Posterior vena cava (tissue), 2 donors: Measurements from ENCODE around the gene DRD2. TPM values are rescaled to one million over a fixed set of nuclear protein-coding genes. Genes with fewer than 3 reads are reported as not detected.

Experiments
- DNase-seq: peaks from one replicate; pipeline ENCODE4 v3.0.0-alpha.2; 2020; ENCODE audit warnings: low spot score
- intact Hi-C, 2 donors: fragments of 100-400 bp; cut with DNase I; formaldehyde crosslinking; loops; one replicate each; pipeline versions ENCODE4 v1.14.1 to v1.14.2; 2022 to 2023
- total RNA-seq, 2 donors: library from RNA; stranded (reverse); fragmentation: NEBNext Ultra II Directional; extraction: Animal tissue kit (Norgen Biotek cat#: 25700); gene quantifications; one replicate each; pipeline ENCODE4 v1.2.1, GENCODE V29; 2021
- donor health status: DM: yes; HTN: yes; CAD: no.
- donor health status: DM: yes; HTN: yes; CAD: no.

DRD2 gene
- total RNA-seq, 2 donors from 2014 or later: 0.29 to 0.51 TPM

DNA sequence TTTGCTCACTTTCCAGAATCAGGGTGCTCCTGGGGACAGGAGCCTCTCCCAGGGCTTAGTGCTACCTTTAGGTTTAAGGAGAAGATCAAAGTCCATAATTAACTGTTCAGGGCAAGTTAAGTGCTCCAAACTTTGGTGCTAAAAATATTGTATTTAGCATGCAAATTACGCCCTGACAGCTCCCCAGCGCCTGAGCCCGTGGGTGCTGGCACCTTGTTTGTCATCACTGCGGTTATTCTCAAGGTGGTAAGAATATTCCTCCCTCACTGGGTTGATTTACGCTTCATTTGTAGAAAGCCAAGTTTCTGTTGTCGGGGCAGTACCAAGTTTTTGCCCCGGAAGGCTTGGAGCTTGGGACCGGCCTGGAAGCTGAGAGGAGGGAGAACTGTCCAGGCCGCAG is 66.3 kb downstream of the DRD2 start:
- no peak for DNase-seq
- intact Hi-C loops: no loop called here

DNA sequence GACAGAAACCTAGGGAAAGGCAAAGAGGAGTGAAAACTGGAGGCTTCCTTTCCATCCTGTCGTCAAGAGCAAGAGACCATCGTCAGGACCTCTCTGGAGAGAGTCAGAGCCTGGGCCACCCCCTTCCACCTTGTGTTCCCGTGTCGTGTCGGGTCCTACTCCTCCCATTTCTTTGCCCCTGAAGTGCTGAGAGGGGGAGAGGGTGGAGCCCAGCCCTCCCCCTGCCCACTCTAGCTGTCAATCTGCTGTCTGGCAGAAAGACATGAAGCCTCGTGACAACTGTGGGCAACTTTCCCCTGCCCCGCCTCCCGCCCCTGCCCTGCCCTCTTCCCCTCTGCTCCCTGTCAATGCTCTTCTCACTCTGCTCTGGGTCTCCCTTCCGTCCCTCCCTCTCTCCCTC is 67.0 kb downstream of the DRD2 start:
- DNase-seq: no peak
- intact Hi-C loops: no loop called here

- no peak for DNase-seq
- intact Hi-C loops: no loop called here
Measured at GRCh38 chr11:113407163-113407562, 68.0 kb downstream of the DRD2 start.

DNA sequence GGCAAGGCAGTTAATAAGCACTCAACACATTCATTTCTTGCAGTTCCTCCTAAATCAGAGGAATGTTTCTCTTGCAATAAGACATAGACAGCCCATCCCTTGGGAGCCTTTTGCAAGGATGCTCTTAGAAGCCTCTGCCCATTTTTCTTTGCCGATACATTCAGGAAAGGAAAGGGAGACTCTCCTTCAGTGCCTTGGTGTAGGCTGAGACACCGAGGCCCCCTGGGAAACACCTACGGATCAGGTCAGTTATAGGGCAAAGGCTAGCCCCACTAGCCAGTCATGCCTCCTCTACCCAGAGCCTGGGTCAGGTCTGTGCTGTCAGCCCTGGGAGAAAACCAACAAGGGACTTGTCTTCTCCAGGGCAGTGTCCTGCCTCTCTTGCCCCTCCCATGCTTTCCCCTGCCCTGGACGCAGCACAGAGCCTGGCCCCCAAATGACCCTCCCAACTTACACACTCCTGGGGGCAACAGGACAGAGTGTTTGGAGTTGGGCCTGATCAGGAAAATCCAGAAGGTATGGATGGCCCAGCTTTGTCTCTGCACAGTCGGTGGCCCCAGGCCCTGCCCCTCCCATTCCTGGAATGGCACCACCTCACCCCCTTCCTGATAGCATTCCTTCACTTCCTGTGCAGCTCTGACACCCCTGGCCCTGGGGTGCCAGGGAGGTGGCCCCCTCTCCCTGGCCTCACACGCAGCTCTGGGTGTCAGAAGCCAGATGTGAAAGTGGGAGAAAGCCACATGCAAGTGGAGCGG is 69.3 kb downstream of the DRD2 start:
- no peak for DNase-seq
- intact Hi-C loops: no loop called here

GRCh38 chr11:113404859-113405430 is 70.3 kb downstream of the DRD2 start:
- DNase-seq: no peak
- intact Hi-C loops: loop anchor here in 1 of 2 donors (5.0 kb wide), 1 partner anchor 523 kb away; no protein-coding TSS in a partner anchor

DNA sequence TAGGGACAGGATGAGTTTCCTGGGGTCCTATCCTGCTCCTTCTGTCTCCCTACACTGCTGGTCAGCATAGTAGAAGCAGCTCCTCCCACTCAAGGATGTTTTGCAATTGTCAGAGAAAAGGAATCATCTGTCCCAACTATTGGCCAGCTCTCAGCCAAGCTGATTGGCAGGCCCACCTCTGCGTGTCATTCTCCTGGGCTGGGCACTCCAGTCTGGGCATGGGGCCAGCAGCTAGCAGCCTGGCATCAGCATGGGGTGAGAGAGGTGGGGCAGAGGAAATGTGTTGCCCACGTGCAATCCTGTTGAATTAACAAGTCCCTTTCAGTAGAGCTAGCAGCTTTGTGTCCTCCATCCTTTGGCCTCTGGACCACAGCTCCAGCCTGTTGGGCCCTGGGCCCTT is 73.5 kb downstream of the DRD2 start:
- intact Hi-C loops: loop anchor here in 1 of 2 donors (5.0 kb wide), 1 partner anchor 519 kb away; no protein-coding TSS in a partner anchor
- no peak for DNase-seq

GRCh38 chr11:113400631-113401230 is 74.5 kb downstream of the DRD2 start:
- DNase-seq: no peak
- intact Hi-C loops: loop anchor here in 1 of 2 donors (5.0 kb wide), 1 partner anchor 518 kb away; no protein-coding TSS in a partner anchor

DNA sequence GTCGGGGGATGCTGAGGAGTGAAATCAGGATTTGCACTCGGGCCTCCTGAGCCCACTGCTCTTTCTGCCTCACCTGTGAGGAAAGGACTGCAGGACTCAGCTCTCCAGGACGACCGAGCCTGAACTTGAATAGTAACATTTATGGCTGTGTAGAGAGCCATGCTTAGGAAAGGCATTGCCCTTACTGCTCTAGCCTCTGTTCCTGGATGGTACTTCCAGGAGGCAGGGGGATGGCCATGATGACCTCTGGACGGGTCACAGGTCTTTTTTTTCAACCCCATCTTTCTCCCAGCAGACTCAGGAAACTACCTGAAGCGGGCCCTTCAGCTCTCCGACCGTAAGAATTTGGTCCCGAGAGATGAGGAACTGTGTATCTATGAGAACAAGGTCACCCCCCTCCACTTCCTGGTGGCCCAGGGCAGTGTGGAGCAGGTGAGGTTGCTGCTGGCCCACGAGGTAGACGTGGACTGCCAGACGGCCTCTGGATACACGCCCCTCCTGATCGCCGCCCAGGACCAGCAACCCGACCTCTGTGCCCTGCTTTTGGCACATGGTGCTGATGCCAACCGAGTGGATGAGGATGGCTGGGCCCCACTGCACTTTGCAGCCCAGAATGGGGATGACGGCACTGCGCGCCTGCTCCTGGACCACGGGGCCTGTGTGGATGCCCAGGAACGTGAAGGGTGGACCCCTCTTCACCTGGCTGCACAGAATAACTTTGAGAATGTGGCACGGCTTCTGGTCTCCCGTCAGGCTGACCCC is 76.3 kb downstream of the DRD2 start:
- intact Hi-C loops: no loop called here
- no peak for DNase-seq

GRCh38 chr11:113397821-113398220 is 77.4 kb downstream of the DRD2 start:
- DNase-seq: no peak
- intact Hi-C loops: no loop called here

DNA sequence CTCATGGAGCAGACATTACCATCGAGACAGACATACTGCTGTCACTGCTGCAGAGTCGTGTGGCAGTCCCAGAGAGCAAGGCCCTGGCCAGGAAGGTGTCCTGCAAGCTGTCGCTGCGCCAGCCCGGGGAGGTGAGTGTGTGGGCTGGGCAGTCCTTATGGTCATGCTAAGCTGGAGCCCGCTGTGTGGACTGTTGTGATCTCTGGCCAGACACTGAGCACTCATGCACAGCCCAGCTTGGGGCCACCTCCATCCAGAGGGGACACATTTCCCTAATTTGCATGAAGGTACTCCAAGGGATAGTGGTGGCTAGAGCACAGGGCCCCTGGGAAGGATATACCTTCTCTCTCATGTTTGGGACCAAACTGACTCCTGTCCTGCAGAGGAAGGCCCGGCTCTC is 78.0 kb downstream of the DRD2 start:
- no peak for DNase-seq

DNA sequence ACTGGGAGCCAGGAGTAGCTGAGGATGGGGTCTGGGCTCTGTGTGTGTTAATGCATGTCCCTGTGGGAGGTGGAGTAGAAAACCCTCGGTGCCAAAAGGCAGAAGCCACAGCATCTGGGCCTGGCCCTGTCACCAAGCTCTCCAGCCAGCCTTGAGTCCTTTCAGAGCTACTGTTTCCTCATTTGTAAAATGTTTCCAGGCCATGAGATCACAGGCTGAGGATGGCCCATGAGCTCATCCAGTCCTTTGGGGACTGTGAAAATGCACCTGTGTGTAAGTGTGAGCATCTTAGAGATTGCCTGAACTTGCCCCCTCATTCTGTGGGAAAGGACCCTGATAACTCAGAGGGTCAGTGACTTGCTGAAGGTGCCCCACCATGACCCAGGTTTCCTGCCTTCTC is 78.5 kb downstream of the DRD2 start:
- intact Hi-C loops: no loop called here
- no peak for DNase-seq

More for the DNA sequence above, 78.0 kb downstream of the DRD2 start:
- intact Hi-C loops: no loop called here

DNA sequence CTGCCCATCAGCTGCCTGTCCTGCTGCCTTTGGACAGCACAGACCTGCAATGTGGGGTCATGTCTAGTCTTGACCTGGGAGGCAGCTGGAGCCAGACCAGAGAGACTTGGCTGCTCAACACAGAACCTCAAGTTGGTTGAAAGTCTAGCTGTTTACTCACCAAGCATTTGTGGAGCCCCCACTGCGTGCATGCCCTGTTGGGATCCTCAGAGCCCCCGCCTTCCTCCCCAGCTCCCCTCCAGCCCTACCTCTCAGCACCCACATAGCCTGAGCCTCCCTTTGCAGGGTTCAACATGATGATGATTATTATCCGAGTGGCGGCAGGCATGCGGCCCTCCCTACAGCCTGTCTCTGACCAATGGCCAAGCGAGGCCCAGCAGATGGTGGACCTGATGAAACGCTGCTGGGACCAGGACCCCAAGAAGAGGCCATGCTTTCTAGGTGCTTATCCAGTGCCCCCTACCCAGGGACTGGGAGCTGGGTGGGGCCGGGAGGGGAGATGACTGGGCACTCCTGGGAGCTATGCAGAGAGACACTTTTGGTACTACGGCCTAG is 79.3 kb downstream of the DRD2 start:
- DNase-seq: no peak
- intact Hi-C loops: no loop called here

DNA sequence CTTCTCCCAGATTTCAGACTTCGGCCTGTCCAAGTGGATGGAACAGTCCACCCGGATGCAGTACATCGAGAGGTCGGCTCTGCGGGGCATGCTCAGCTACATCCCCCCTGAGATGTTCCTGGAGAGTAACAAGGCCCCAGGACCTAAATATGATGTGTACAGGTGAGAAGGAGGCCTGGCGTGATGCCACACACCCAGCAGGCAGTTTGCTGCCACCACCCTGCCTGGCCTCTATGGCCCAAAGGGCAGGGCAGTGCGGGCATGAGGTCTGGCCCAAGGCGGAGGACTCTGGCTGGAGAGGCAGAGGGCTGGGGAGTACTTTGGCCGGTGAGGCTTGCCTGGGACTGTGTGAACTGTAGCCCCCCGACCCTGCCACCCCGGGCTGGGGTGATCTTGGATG is 80.3 kb downstream of the DRD2 start:
- DNase-seq: no peak
- intact Hi-C loops: no loop called here

DNA sequence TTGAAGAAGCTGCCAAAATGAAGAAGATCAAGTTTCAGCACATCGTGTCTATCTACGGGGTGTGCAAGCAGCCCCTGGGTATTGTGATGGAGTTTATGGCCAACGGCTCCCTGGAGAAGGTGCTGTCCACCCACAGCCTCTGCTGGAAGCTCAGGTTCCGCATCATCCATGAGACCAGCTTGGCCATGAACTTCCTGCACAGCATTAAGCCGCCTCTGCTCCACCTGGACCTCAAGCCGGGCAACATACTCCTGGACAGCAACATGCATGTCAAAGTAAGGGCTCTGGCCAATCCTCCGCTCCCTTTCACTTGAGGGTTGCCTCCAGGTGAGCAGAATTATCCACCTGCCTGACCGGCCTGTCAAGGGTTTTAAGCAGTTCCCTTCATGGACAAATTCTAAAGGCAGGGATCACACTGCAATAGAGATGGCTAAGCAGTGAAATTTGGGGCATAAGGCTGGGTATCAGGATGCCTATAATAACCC is 81.7 kb downstream of the DRD2 start:
- DNase-seq: no peak
- intact Hi-C loops: no loop called here

GRCh38 chr11:113392236-113392921 is 82.8 kb downstream of the DRD2 start:
- intact Hi-C loops: no loop called here
- no peak for DNase-seq

- no peak for DNase-seq
- intact Hi-C loops: no loop called here
Measured at GRCh38 chr11:113389272-113389671, 85.9 kb downstream of the DRD2 start.

- intact Hi-C loops: no loop called here
- DNase-seq: no peak
Measured at GRCh38 chr11:113387605-113388211, 87.5 kb downstream of the DRD2 start, which contains the start of gene ANKK1. TSS of gene ANKK1 (plus strand) at chr11:113387779. CDS start at chr11:113387885, 106 bp downstream.

DNA sequence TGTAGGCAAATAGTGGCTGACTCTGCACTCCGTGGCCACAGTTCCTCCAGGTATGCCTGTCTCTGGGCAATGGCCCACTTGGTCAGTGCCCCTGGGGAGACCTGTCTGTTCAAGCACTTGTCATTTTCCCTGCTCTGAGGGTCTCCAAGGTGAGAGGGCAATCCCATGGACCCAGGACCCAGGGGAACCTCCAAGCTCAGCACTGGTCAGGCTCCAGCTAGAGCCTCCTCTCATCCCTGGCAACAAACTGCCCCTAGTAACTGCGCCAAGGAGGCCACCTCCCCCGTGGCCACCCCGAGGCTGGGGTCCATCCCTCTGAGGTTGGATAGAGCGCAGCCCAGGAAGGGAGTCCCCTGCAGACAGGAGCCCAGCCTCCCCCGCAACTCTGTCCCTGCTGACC is 88.3 kb downstream of the DRD2 start:
- no peak for DNase-seq
- intact Hi-C loops: no loop called here
